CD4-positive, CD25-positive, alpha-beta regulatory T cell (primary cell): ENCODE data around the gene ADRA2C. TPM values are rescaled to one million over a fixed set of nuclear protein-coding genes. Genes with fewer than 3 reads are reported as not detected.

Experiments used
- ATAC-seq, 2 donors: fragments of 150-1000 bp; cut with Tn5 transposase; one replicate each; pipeline ENCODE4 v1.10.0; 2021; ENCODE audit warnings: low read depth in 2 of 2, moderate number of reproducible peaks in 2 of 2, moderate library complexity in 1 of 2
- DNase-seq, 3 donors: peaks; one replicate each; pipeline versions ENCODE4 v3.0.0 to v3.0.0-alpha.2; 2012 to 2022; ENCODE audit warnings: mixed read lengths in 1 of 3
- H3K27ac ChIP-seq: one replicate; pipeline ENCODE4 v1.7.0; 2013; ENCODE audit warnings: mild to moderate bottlenecking, low read length; ENCODE audit not compliant: insufficient read depth, poor library complexity, severe bottlenecking
- H3K27me3 ChIP-seq: one replicate; pipeline ENCODE4 v1.7.0; 2013; ENCODE audit warnings: low read length; ENCODE audit not compliant: control insufficient read depth, insufficient read depth
- H3K36me3 ChIP-seq: one replicate; pipeline ENCODE4 v1.7.0; 2013; ENCODE audit warnings: mild to moderate bottlenecking, low read length, moderate library complexity; ENCODE audit not compliant: control insufficient read depth, insufficient read depth
- H3K4me1 ChIP-seq: 2 replicates; pipeline ENCODE4 v1.7.0; 2013; ENCODE audit warnings: mild to moderate bottlenecking, low read length; ENCODE audit not compliant: insufficient read depth, control insufficient read depth, poor library complexity, severe bottlenecking
- H3K4me3 ChIP-seq: one replicate; pipeline ENCODE4 v1.7.0; 2013; ENCODE audit warnings: low read depth, mild to moderate bottlenecking, low read length, moderate library complexity
- H3K9me3 ChIP-seq, 2 experiments: 1 replicate in 1 of 2; 2 replicates in 1 of 2; pipeline ENCODE4 v1.7.0; 2013; ENCODE audit warnings: low read length in 2 of 2, mild to moderate bottlenecking in 1 of 2, moderate library complexity in 1 of 2; ENCODE audit not compliant: control insufficient read depth in 2 of 2
- H3K27ac Mint-ChIP-seq, 3 donors: one replicate each; pipeline ENCODE4 v1.8.0; 2020 to 2022; ENCODE audit warnings: mild to moderate bottlenecking in 3 of 3, mixed read lengths in 3 of 3, moderate library complexity in 2 of 3
- H3K27me3 Mint-ChIP-seq: one replicate; pipeline ENCODE4 v1.8.0; 2022; ENCODE audit warnings: mild to moderate bottlenecking, mixed read lengths
- H3K36me3 Mint-ChIP-seq: one replicate; pipeline ENCODE4 v1.8.0; 2020; ENCODE audit warnings: mixed read lengths
- H3K4me1 Mint-ChIP-seq, 4 donors: one replicate each; pipeline ENCODE4 v1.8.0; 2020 to 2022; ENCODE audit warnings: mixed read lengths in 4 of 4, mild to moderate bottlenecking in 1 of 4
- H3K4me3 Mint-ChIP-seq, 4 donors: one replicate each; pipeline ENCODE4 v1.8.0; 2020 to 2022; ENCODE audit warnings: mild to moderate bottlenecking in 4 of 4, mixed read lengths in 4 of 4, moderate library complexity in 3 of 4
- H3K9me3 Mint-ChIP-seq, 7 donors: one replicate each; pipeline ENCODE4 v1.8.0; 2020 to 2022; ENCODE audit warnings: mixed read lengths in 7 of 7, mild to moderate bottlenecking in 3 of 7, moderate library complexity in 2 of 7
- polyA plus RNA-seq, 4 donors: library from polyadenylated mRNA; unstranded; fragments of 300-500 nt; fragmentation: Illumina TruSeq; gene quantifications; one replicate each; pipeline ENCODE4 v1.2.3, GENCODE V29; 2021
- total RNA-seq: library from RNA; stranded (reverse); gene quantifications from one replicate; pipeline ENCODE4 v1.2.3, GENCODE V29; 2022

Gene ADRA2C
- total and polyA plus RNA-seq, 5 donors from 2014 or later, result not detected

GRCh38 chr4:3765271-3766035 is 732 bp upstream of the ADRA2C start:
- no peak overlapping the region for H3K4me3 Mint-ChIP-seq
- H3K4me1 Mint-ChIP-seq, result peaks cover 0 to 8% (median 0%) of the 10 kb centered on the region in 4 donors
- ATAC-seq (no peak), DNase-seq (no peak)
- H3K36me3 Mint-ChIP-seq, result no peaks in the 10 kb centered on the region
- Histone ChIP-seq H3K4me1 (no peaks in the 10 kb centered on the region), H3K27ac (no peak overlapping the region), H3K27me3 (no peaks in the 10 kb centered on the region), H3K36me3 (no peaks in the 10 kb centered on the region), H3K9me3 (no peaks in the 10 kb centered on the region), H3K4me3 (no peak overlapping the region)
- H3K27me3 Mint-ChIP-seq, result peaks cover 22% of the 10 kb centered on the region
- peaks cover 0 to 1% (median 0%) of the 10 kb centered on the region in 7 donors for H3K9me3 Mint-ChIP-seq
- H3K27ac Mint-ChIP-seq, result no peak overlapping the region

- no peaks in the 10 kb centered on the region for H3K9me3 ChIP-seq
- DNase-seq (peak in 1 of 3 donors; percentile 8), ATAC-seq (no peak)
- no peaks in the 10 kb centered on the region for H3K36me3 ChIP-seq
- no peaks in the 10 kb centered on the region for H3K27me3 ChIP-seq
- H3K27me3 Mint-ChIP-seq, result peaks cover 25% of the 10 kb centered on the region
- H3K27ac Mint-ChIP-seq, result no peak overlapping the region
- H3K36me3 Mint-ChIP-seq, result no peaks in the 10 kb centered on the region
- no peaks in the 10 kb centered on the region for H3K4me1 ChIP-seq
- H3K4me3 ChIP-seq, result no peak overlapping the region
- no peak overlapping the region for H3K27ac ChIP-seq
- peaks cover 0 to 8% (median 0%) of the 10 kb centered on the region in 4 donors for H3K4me1 Mint-ChIP-seq
- peak overlapping the region in 1 of 4 donors; percentile 36 for H3K4me3 Mint-ChIP-seq
- peaks cover 0 to 1% (median 0%) of the 10 kb centered on the region in 7 donors for H3K9me3 Mint-ChIP-seq
Measured at GRCh38 chr4:3766785-3767569, 792 bp downstream of the ADRA2C start.

DNA sequence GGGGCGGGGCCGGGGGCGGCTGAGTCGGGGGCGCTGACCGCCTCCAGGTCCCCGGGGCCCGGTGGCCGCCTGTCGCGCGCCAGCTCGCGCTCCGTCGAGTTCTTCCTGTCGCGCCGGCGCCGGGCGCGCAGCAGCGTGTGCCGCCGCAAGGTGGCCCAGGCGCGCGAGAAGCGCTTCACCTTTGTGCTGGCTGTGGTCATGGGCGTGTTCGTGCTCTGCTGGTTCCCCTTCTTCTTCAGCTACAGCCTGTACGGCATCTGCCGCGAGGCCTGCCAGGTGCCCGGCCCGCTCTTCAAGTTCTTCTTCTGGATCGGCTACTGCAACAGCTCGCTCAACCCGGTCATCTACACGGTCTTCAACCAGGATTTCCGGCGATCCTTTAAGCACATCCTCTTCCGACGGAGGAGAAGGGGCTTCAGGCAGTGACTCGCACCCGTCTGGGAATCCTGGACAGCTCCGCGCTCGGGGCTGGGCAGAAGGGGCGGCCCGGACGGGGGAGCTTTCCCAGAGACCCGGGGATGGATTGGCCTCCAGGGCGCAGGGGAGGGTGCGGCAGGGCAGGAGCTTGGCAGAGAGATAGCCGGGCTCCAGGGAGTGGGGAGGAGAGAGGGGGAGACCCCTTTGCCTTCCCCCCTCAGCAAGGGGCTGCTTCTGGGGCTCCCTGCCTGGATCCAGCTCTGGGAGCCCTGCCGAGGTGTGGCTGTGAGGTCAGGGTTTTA is 1.5 kb downstream of the ADRA2C start:
- Histone ChIP-seq H3K4me1 (no peaks in the 10 kb centered on the region), H3K27me3 (no peaks in the 10 kb centered on the region), H3K27ac (no peak overlapping the region), H3K36me3 (no peaks in the 10 kb centered on the region), H3K9me3 (no peaks in the 10 kb centered on the region), H3K4me3 (no peak overlapping the region)
- Mint-ChIP-seq H3K27ac (no peak overlapping the region), H3K9me3 (peaks cover 0 to 1% (median 0%) of the 10 kb centered on the region in 7 donors), H3K4me3 (peak overlapping the region in 2 of 4 donors; percentile 4 to 84), H3K4me1 (peaks cover 0 to 8% (median 0%) of the 10 kb centered on the region in 4 donors), H3K36me3 (no peaks in the 10 kb centered on the region), H3K27me3 (peaks cover 25% of the 10 kb centered on the region)
- ATAC-seq (no peak), DNase-seq (peak in 1 of 3 donors; percentile 46)

DNA sequence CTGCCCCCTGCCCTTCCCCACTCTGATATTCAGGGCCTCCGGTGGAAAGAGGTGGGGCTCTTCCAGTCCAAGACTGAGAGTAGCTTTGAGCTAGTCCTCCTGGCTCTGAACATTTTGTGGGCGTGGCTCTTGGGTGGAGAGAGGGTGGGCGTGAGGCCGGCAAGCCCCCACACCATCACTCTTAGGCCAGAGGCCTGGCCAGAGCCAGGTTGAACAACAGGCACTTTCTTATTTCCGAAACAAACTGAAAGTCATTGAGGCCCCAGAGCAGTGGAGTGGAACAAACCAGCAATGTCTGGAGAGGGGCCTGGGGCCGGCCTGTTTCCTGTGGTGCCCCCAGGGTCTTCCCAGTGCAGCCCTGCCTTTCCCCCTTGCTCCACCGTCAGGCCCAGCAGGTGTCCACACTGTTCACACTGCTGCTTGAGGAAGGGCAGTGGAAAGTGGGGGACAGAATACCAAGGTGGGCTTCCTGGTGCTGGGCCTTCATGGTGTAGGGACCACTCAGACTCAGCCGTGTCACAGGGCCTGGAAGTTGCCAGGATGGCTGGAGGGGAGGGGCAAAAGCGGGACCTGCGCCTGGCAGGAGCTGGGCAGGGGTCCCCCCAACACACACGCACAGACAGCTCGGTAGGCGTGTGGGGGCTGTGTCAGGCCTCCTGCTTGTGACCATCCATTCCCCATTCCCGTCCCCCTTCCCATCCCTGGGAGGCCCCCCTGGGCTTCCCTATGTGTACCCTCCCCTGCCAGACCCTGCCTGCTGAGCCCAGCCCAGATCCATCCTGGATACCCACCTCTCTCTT is 2.9 kb downstream of the ADRA2C start:
- Histone ChIP-seq H3K27me3 (no peaks in the 10 kb centered on the region), H3K4me1 (no peaks in the 10 kb centered on the region), H3K27ac (no peak overlapping the region), H3K4me3 (no peak overlapping the region), H3K9me3 (no peaks in the 10 kb centered on the region), H3K36me3 (no peaks in the 10 kb centered on the region)
- Mint-ChIP-seq H3K4me1 (peaks cover 0 to 8% (median 0%) of the 10 kb centered on the region in 4 donors), H3K27ac (no peak overlapping the region), H3K27me3 (peaks cover 25% of the 10 kb centered on the region), H3K4me3 (no peak overlapping the region), H3K36me3 (no peaks in the 10 kb centered on the region), H3K9me3 (peaks cover 0 to 1% (median 0%) of the 10 kb centered on the region in 7 donors)
- ATAC-seq, result no peak
- no peak for DNase-seq

DNA sequence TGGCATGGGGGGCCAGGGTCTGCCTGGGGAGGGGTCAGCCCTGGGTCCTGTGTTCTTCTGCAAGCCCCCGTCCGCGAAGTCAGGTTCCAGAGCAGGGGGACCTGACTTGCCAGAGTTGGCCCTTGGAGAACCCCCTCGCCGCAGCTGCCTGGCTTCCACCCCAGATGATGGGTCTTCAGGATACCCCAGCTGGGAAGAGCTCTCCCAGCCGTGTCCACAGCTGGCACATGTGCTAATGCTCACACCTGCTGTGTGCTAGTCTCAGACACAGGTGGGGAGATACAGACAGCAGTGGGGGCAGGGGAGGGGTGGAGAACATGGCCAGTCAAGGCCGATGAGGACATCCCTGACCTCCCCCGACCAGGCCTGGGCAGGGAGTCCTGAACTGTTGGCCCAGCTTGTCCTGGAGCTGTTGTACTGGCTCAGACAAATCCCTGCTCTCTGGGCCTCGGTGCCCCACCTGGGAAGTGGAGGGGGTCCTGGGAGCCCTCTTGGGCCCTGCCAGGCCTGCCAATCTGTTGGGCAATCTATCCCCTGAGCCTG is 3.5 kb downstream of the ADRA2C start:
- Mint-ChIP-seq H3K4me1 (peaks cover 0 to 8% (median 0%) of the 10 kb centered on the region in 4 donors), H3K9me3 (peaks cover 0 to 2% (median 0%) of the 10 kb centered on the region in 7 donors), H3K27me3 (peaks cover 25% of the 10 kb centered on the region), H3K4me3 (no peak overlapping the region), H3K27ac (no peak overlapping the region), H3K36me3 (no peaks in the 10 kb centered on the region)
- H3K9me3 ChIP-seq, result no peaks in the 10 kb centered on the region
- no peak overlapping the region for H3K4me3 ChIP-seq
- H3K36me3 ChIP-seq, result no peaks in the 10 kb centered on the region
- no peaks in the 10 kb centered on the region for H3K4me1 ChIP-seq
- no peak for ATAC-seq
- DNase-seq, result no peak
- no peak overlapping the region for H3K27ac ChIP-seq
- H3K27me3 ChIP-seq, result no peaks in the 10 kb centered on the region

DNA sequence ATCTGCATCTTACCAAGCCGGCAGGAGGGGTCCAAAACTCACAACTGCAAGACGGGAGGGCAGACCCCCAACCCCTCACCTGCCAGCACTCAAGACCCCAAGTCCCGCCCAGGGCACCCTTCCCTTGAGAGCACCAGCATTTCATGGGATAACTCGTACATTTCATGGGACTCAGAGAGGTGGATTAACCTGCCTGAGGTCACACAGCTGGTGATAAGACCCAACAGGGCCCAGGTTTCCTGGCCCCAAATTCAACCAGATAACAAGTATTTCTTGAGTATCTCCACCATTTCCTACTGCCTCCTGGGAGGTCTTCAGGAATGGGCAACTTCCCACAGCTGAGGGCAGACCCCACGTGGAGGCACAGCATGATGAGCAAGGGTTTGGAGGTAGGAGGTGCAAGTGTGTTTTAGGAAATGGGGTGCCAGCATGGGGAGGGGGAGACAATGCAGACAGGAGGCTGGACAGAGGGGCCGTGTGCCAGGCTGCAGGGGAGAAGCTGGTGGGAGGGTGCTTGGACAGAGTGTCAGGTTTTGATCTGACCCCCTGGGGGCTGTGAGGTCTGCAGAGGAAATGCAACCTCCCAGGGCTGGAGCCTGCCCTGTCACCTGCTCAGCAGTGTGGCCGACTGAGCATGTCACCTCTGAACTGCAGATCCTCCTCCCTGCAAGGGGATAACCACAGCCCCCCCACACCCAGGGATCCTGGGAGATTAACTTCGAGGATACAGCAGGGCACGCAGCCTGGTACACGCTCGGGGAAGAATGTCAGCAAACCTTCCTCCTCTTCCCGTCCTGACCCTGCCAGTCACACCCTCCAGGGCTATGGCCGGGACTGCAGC is 4.4 kb downstream of the ADRA2C start:
- DNase-seq, result no peak
- no peak overlapping the region for H3K4me3 Mint-ChIP-seq
- H3K4me1 ChIP-seq, result no peaks in the 10 kb centered on the region
- H3K36me3 ChIP-seq, result no peaks in the 10 kb centered on the region
- H3K27me3 Mint-ChIP-seq, result peaks cover 25% of the 10 kb centered on the region
- no peak for ATAC-seq
- H3K4me1 Mint-ChIP-seq, result peaks cover 0 to 8% (median 0%) of the 10 kb centered on the region in 4 donors
- H3K27ac ChIP-seq, result no peak overlapping the region
- H3K27me3 ChIP-seq, result no peaks in the 10 kb centered on the region
- H3K9me3 ChIP-seq, result no peaks in the 10 kb centered on the region
- H3K36me3 Mint-ChIP-seq, result no peaks in the 10 kb centered on the region
- H3K4me3 ChIP-seq, result no peak overlapping the region
- H3K9me3 Mint-ChIP-seq, result peaks cover 0 to 2% (median 0%) of the 10 kb centered on the region in 7 donors
- no peak overlapping the region for H3K27ac Mint-ChIP-seq
